22Rv1 (cell line): ENCODE measurements around the gene DHRS1.
A peak's percentile ranks its signal among the peaks of the same experiment; 100 is the strongest.

ENCODE experiments used
- H3K27ac ChIP-seq: fragments of 450-650 bp; 2 replicates; pipeline ENCODE4 v1.5.1; 2017
- CTCF ChIP-seq: fragments of 450-650 bp; IDR thresholded peaks from 2 replicates; pipeline ENCODE4 v1.5.1; 2017; ENCODE audit warnings: mild to moderate bottlenecking
- ZFX ChIP-seq: fragments of 450-650 bp; IDR thresholded peaks from 2 replicates; pipeline ENCODE4 v1.6.1; 2017; ENCODE audit warnings: antibody characterized with exemption, borderline replicate concordance

The DHRS1 gene

DNA sequence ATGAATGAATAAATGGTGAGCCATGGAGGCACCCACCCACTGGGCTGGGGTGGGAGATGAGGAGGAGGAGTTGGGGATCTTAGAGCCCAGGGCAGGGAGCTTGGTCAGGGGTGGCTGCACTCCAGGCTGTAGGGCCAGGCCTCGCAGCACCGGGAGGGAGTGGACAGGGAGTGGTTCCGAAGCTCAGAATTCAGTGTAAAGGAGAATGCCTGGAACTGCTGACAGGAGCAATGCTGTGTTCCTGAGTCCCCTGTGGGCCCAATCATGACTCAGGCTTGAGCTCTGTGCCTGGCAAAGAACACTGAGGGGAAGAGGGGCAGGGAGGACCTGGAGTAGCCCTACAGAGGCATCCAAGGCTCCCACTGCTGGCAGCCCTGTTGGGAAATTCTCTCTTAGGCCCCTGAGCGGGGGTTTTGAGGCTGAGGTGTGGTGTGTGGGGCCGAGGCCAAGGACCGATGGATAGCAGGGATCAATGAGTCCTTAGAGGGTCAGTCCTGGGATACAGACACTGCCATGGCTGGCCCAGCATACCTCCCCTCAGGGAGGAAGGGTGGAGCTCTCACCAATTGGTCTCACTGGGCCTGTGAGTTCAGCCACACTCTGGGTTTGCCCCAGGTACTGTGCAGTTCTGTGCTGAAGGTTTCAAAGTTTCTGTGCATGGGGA, 18.7 kb downstream of the DHRS1 start:
- no peak overlapping the region for H3K27ac ChIP-seq
- TF ChIP-seq CTCF (no peak), ZFX (no peak)

- TF ChIP-seq ZFX = no peak
- peak; percentile 56 for TF ChIP-seq CTCF
- no peak overlapping the region for H3K27ac ChIP-seq
These were observed 20.0 kb downstream of the DHRS1 start for GRCh38 chr14:24279301-24280186.

- H3K27ac ChIP-seq = no peak overlapping the region
- TF ChIP-seq ZFX = no peak
- no peak for TF ChIP-seq CTCF
These were observed 21.2 kb downstream of the DHRS1 start for GRCh38 chr14:24278424-24278823.

DNA sequence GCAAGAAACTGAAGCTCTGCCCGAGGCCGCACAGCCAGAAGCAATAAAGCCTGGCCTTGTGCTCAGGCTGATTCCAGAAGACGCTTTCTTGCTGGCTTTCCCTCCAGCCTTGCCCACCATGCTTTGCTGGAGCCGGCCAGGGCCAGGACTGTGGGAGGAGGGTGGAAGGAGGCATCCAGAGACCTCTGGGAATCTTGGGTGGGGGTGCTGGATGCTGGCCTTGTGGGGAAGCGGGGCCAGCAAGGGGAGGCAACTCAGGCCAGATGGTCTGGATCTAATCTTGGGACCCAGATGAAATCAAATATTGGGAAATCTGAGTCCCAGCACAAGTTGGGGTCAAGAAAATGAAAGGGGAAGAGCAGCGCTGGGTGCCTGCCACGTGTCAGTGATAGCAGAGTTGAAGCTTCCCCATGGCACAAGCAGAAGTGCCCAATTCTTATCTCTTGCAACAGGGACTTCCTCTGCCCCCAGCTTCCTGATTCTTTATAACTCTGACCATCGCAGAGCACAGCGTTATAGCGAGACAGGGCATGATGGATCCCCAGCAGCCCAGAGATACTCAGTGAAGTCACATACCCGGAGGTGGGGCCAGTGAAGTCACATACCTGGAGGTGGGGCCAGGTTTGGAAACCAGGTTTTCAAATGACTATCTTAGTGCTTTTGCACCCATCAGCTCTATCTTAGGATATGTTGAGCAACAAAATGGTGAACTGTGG, 21.8 kb downstream of the DHRS1 start:
- no peak overlapping the region for H3K27ac ChIP-seq
- TF ChIP-seq CTCF = no peak
- no peak for TF ChIP-seq ZFX

DNA sequence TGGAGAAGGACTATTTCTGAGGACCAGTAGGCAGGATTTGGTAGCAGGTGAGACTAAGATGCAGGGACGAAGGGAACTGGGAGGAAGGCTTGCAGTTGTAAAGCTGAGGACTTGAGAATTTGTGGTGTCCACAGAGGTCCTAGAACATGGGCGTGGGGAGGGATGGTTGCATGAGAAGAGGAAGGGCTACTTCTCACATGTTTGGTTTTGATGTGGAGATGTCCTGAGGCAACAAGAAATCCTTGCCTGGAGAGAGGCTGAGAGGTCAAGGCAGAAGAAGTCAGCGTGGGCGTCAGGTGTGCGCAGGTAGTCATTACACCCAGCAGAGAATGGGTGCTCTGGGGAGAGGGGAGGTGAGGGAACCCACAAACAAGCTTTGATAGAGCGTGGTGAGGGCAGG, 22.5 kb downstream of the DHRS1 start:
- no peak for TF ChIP-seq CTCF
- TF ChIP-seq ZFX = no peak
- H3K27ac ChIP-seq = no peak overlapping the region

- TF ChIP-seq ZFX (no peak), CTCF (no peak)
- peak overlapping the region; percentile 10; the same call in 1 of the 2 replicates for H3K27ac ChIP-seq
These were observed 25.5 kb downstream of the DHRS1 start for GRCh38 chr14:24274101-24274543.
